GM23338 (cell line): ENCODE measurements around the gene CD47. TPM values are rescaled to one million over a fixed set of nuclear protein-coding genes. Genes with fewer than 3 reads are reported as not detected.

ENCODE experiments used
- ATAC-seq: fragments of 200-7000 bp; cut with Tn5 transposase; 3 replicates; pipeline ENCODE4 v1.9.1; 2020
- DNase-seq: peaks from one replicate; pipeline ENCODE4 v3.0.0-alpha.2; 2015; ENCODE audit warnings: low spot score
- H2AFZ ChIP-seq: fragments of 200-600 bp; sonication (generic); 2 replicates; pipeline ENCODE4 v1.8.0; 2016; ENCODE audit warnings: antibody characterized with exemption, mild to moderate bottlenecking, moderate library complexity
- H3F3A ChIP-seq: fragments of 200-600 bp; sonication (generic); replicated peaks from 2 replicates; pipeline ENCODE4 v1.8.0; 2017; ENCODE audit warnings: antibody characterized with exemption, mixed run types, low read depth
- H3K27ac ChIP-seq: fragments of 200-600 bp; sonication (generic); 2 replicates; pipeline ENCODE4 v1.6.1; 2016; ENCODE audit warnings: low read depth
- H3K27me3 ChIP-seq: fragments of 200-600 bp; sonication (generic); 2 replicates; pipeline ENCODE4 v1.8.0; 2016; ENCODE audit warnings: mild to moderate bottlenecking, mixed run types, moderate library complexity; ENCODE audit not compliant: insufficient read depth
- H3K36me3 ChIP-seq: fragments of 200-600 bp; sonication (generic); 2 replicates; pipeline ENCODE4 v1.8.0; 2016; ENCODE audit warnings: mild to moderate bottlenecking; ENCODE audit not compliant: insufficient read depth
- H3K4me1 ChIP-seq: fragments of 200-600 bp; sonication (generic); 2 replicates; pipeline ENCODE4 v1.8.0; 2016; ENCODE audit warnings: mild to moderate bottlenecking, moderate library complexity; ENCODE audit not compliant: insufficient read depth
- H3K4me2 ChIP-seq: fragments of 200-600 bp; sonication (generic); 2 replicates; pipeline ENCODE4 v1.7.1; 2017; ENCODE audit warnings: mixed run types
- H3K4me3 ChIP-seq: fragments of 200-600 bp; sonication (generic); 2 replicates; pipeline ENCODE4 v1.6.1; 2016; ENCODE audit warnings: mixed run types
- H3K79me2 ChIP-seq: fragments of 200-600 bp; sonication (generic); replicated peaks from 2 replicates; pipeline ENCODE4 v1.8.0; 2017; ENCODE audit warnings: mild to moderate bottlenecking; ENCODE audit not compliant: insufficient read depth
- H3K9me2 ChIP-seq: fragments of 200-600 bp; sonication (generic); 2 replicates; pipeline ENCODE4 v1.8.0; 2017; ENCODE audit not compliant: insufficient read depth
- H4K20me1 ChIP-seq: fragments of 200-600 bp; sonication (generic); replicated peaks from 2 replicates; pipeline ENCODE4 v1.8.0; 2017; ENCODE audit warnings: mild to moderate bottlenecking; ENCODE audit not compliant: insufficient read depth
- H3K27ac Mint-ChIP-seq: 2 replicates; pipeline ENCODE4 v1.8.0; 2020; ENCODE audit warnings: inconsistent platforms, mild to moderate bottlenecking, moderate library complexity, mixed read lengths
- H3K27me3 Mint-ChIP-seq: 3 replicates; pipeline ENCODE4 v1.8.0; 2022; ENCODE audit warnings: low read depth, mild to moderate bottlenecking, moderate library complexity, mixed read lengths, inconsistent platforms; ENCODE audit not compliant: insufficient read depth, poor library complexity
- H3K36me3 Mint-ChIP-seq: 3 replicates; pipeline ENCODE4 v1.8.0; 2021; ENCODE audit warnings: low read depth, mild to moderate bottlenecking, inconsistent platforms, moderate library complexity, mixed read lengths
- H3K4me1 Mint-ChIP-seq: 3 replicates; pipeline ENCODE4 v1.8.0; 2020; ENCODE audit warnings: mild to moderate bottlenecking, inconsistent platforms, mixed read lengths
- H3K4me3 Mint-ChIP-seq: 3 replicates; pipeline ENCODE4 v1.8.0; 2021; ENCODE audit warnings: moderate library complexity, mild to moderate bottlenecking, inconsistent platforms, mixed read lengths
- H3K9me3 Mint-ChIP-seq: 3 replicates; pipeline ENCODE4 v1.8.0; 2020; ENCODE audit warnings: moderate library complexity, mild to moderate bottlenecking, inconsistent platforms, mixed read lengths
- CREB1 ChIP-seq: fragments of 250-450 bp; sonication (Bioruptor Pico); IDR thresholded peaks from 2 replicates; pipeline ENCODE4 v1.5.0; 2020; ENCODE audit warnings: low read depth, mild to moderate bottlenecking, moderate library complexity
- CTCF ChIP-seq, 2 experiments: fragments of 200-600 bp in 1 of 2; sonication (generic) in 1 of 2; conservative IDR thresholded peaks; 2 replicates each; pipeline versions ENCODE4 v1.5.1 to v1.6.1; 2016 to 2017; ENCODE audit warnings: antibody characterized with exemption in 2 of 2, low read depth in 2 of 2, mild to moderate bottlenecking in 2 of 2, moderate library complexity in 1 of 2
- ETS1 ChIP-seq: IDR thresholded peaks from 2 replicates; pipeline ENCODE4 v1.6.1; 2016; ENCODE audit warnings: antibody characterized with exemption
- NANOG ChIP-seq: IDR thresholded peaks from 2 replicates; pipeline ENCODE4 v1.6.1; 2016; ENCODE audit warnings: antibody characterized with exemption, borderline replicate concordance
- POLR2AphosphoS5 ChIP-seq: IDR thresholded peaks from 2 replicates; pipeline ENCODE4 v1.6.1; 2016; ENCODE audit warnings: antibody characterized with exemption, low read depth
- REST ChIP-seq: IDR thresholded peaks from one replicate; pipeline ENCODE4 v1.6.1; 2018; ENCODE audit warnings: antibody characterized with exemption; ENCODE audit not compliant: unreplicated experiment
- STAT1 ChIP-seq: IDR thresholded peaks from one replicate; pipeline ENCODE4 v1.6.1; 2016; ENCODE audit warnings: antibody characterized with exemption; ENCODE audit not compliant: unreplicated experiment
- ZNF114 ChIP-seq: fragments of 250-450 bp; sonication (Bioruptor Pico); IDR thresholded peaks from 2 replicates; pipeline ENCODE4 v1.5.0; 2020; ENCODE audit warnings: mild to moderate bottlenecking, moderate library complexity
- polyA plus RNA-seq: library from polyadenylated mRNA; unstranded; fragments of >200 nt; fragmentation: Nextera tagmentation; extraction: Ambion mirVana; gene quantifications from 2 replicates; pipeline ENCODE4 v1.2.1, GENCODE V29; 2016
- total RNA-seq: library from RNA; depleted of rRNA; stranded (reverse); fragments of >200 nt; shearing (Covaris generic); gene quantifications from 2 replicates; pipeline ENCODE4 v1.2.3, GENCODE V29; 2014

Gene CD47
- total and polyA plus RNA-seq, 2 experiments from 2014 or later, result 22.1 to 26.9 TPM

GRCh38 chr3:108085810-108086350 lies 5.0 kb downstream of the CD47 start:
- Histone ChIP-seq H2AFZ (no peak overlapping the region), H3K27ac (no peak overlapping the region), H3F3A (no peaks in the 10 kb centered on the region), H3K4me1 (no peaks in the 10 kb centered on the region), H3K9me2 (no peaks in the 10 kb centered on the region), H4K20me1 (no peaks in the 10 kb centered on the region), H3K36me3 (no peaks in the 10 kb centered on the region), H3K4me3 (no peak overlapping the region), H3K79me2 (no peaks in the 10 kb centered on the region; the same call in none of the 2 replicates), H3K27me3 (peaks cover 16% of the 10 kb centered on the region), H3K4me2 (no peak overlapping the region)
- Mint-ChIP-seq H3K9me3 (no peaks in the 10 kb centered on the region), H3K4me1 (peaks cover 2% of the 10 kb centered on the region; the same call in 1 of the 3 replicates), H3K27me3 (peaks cover 7% of the 10 kb centered on the region), H3K36me3 (no peaks in the 10 kb centered on the region), H3K4me3 (no peak overlapping the region), H3K27ac (no peak overlapping the region)
- no peak for TF ChIP-seq STAT1
- DNase-seq, result no peak
- ATAC-seq, result no peak

GRCh38 chr3:108085370-108085769 lies 5.5 kb downstream of the CD47 start:
- ATAC-seq, result no peak
- Mint-ChIP-seq H3K27me3 (peaks cover 6% of the 10 kb centered on the region), H3K27ac (no peak overlapping the region), H3K4me1 (peaks cover 2% of the 10 kb centered on the region; the same call in 1 of the 3 replicates), H3K36me3 (no peaks in the 10 kb centered on the region), H3K9me3 (no peaks in the 10 kb centered on the region), H3K4me3 (no peak overlapping the region)
- Histone ChIP-seq H3K4me2 (no peak overlapping the region), H3K36me3 (no peaks in the 10 kb centered on the region), H2AFZ (no peak overlapping the region), H3K27me3 (peaks cover 16% of the 10 kb centered on the region), H3K4me1 (no peaks in the 10 kb centered on the region), H3K4me3 (no peak overlapping the region), H3K9me2 (no peaks in the 10 kb centered on the region), H3F3A (no peaks in the 10 kb centered on the region), H4K20me1 (no peaks in the 10 kb centered on the region), H3K27ac (no peak overlapping the region), H3K79me2 (no peaks in the 10 kb centered on the region; the same call in none of the 2 replicates)
- no peak for DNase-seq
- TF ChIP-seq REST (no peak), ETS1 (no peak), NANOG (no peak), CREB1 (CRISPR knock-in tag) (no peak), CTCF (conservative IDR thresholded peaks at IDR 0.05; ENCODE audit: low read depth in 2 of 2) (no peak), POLR2AphosphoS5 (no peak), ZNF114 (CRISPR knock-in tag) (no peak)
